NB4 (cell line): ENCODE results near the gene CBR3.
A peak's percentile ranks its signal among the peaks of the same experiment; 100 is the strongest.

ENCODE experiments used
- DNase-seq: peaks from one replicate; pipeline ENCODE4 v3.0.0; 2010; ENCODE audit warnings: low read depth
- H3K4me3 ChIP-seq: one replicate; pipeline ENCODE4 v1.5.1; 2011; ENCODE audit warnings: mild to moderate bottlenecking, low read depth, low read length, moderate library complexity
- CTCF ChIP-seq: IDR thresholded peaks from one replicate; pipeline ENCODE4 v1.5.1; 2012; ENCODE audit warnings: low read depth, low read length
- MAX ChIP-seq: IDR thresholded peaks from 2 replicates; pipeline ENCODE4 v1.6.1; 2011; ENCODE audit warnings: low read depth, low read length
- MYC ChIP-seq: IDR thresholded peaks from 2 replicates; pipeline ENCODE4 v1.6.1; 2011; ENCODE audit warnings: low read depth, low read length
- POLR2A ChIP-seq: IDR thresholded peaks from 2 replicates; pipeline ENCODE4 v1.6.1; 2011; ENCODE audit warnings: mild to moderate bottlenecking; ENCODE audit not compliant: insufficient read length; ENCODE audit errors: extremely low read depth

Gene CBR3

GRCh38 chr21:36113647-36114428, 21.0 kb upstream of the CBR3 start:
- H3K4me3 ChIP-seq, result peak overlapping the region; percentile 59
- TF ChIP-seq POLR2A (no peak), CTCF (no peak), MYC (no peak), MAX (no peak)
- DNase-seq, result peak; percentile 66

GRCh38 chr21:36115138-36115730, 19.6 kb upstream of the CBR3 start:
- H3K4me3 ChIP-seq, result no peak overlapping the region
- DNase-seq, result peak; percentile 21
- TF ChIP-seq MYC, result no peak
- TF ChIP-seq MAX, result no peak
- TF ChIP-seq CTCF, result no peak
- TF ChIP-seq POLR2A, result no peak

- no peak for DNase-seq
- H3K4me3 ChIP-seq, result no peak overlapping the region
- TF ChIP-seq MYC, result no peak
- no peak for TF ChIP-seq POLR2A
- TF ChIP-seq MAX, result no peak
- TF ChIP-seq CTCF, result no peak
Observed at GRCh38 chr21:36117286-36117741, 17.6 kb upstream of the CBR3 start.

GRCh38 chr21:36120304-36120888, 14.5 kb upstream of the CBR3 start:
- no peak for TF ChIP-seq POLR2A
- no peak for TF ChIP-seq MAX
- TF ChIP-seq CTCF, result no peak
- no peak for TF ChIP-seq MYC
- no peak overlapping the region for H3K4me3 ChIP-seq
- peak; percentile 28 for DNase-seq

- no peak for DNase-seq
- TF ChIP-seq MAX (no peak), MYC (no peak), POLR2A (no peak), CTCF (peak; percentile 15)
- H3K4me3 ChIP-seq, result no peak overlapping the region
Observed at GRCh38 chr21:36122977-36123376, 11.9 kb upstream of the CBR3 start.
